Superior temporal gyrus (tissue), 1 donor: ENCODE results near the gene GARIN5A.

ENCODE experiments used
- DNase-seq: peaks from one replicate; pipeline ENCODE4 v3.0.0-alpha.2; 2016; ENCODE audit errors: extremely low spot score

Gene GARIN5A

DNA sequence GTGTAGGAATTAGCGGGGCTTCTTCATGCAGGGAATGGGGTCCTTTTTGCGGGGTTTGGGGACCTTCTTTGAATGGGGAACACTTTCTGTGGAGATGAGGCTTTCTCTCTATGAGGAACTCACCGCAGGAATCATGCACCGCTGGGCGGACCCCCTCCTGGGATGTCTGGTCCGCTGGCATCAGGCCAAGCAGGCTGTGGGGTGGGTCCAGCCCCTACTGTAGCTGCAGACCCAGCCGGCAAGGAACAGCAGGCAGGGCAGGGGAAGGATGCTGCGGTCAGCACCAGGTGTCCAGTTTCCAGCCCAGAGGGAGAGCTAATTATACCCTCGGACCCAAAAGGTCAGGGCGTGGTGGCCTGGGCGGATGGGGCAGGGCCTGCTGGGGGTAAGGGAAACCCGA is 42.1 kb downstream of the GARIN5A start:
- DNase-seq, result no peak

- no peak for DNase-seq
Observed at GRCh38 chr19:50433201-50434180, 43.2 kb downstream of the GARIN5A start.

DNA sequence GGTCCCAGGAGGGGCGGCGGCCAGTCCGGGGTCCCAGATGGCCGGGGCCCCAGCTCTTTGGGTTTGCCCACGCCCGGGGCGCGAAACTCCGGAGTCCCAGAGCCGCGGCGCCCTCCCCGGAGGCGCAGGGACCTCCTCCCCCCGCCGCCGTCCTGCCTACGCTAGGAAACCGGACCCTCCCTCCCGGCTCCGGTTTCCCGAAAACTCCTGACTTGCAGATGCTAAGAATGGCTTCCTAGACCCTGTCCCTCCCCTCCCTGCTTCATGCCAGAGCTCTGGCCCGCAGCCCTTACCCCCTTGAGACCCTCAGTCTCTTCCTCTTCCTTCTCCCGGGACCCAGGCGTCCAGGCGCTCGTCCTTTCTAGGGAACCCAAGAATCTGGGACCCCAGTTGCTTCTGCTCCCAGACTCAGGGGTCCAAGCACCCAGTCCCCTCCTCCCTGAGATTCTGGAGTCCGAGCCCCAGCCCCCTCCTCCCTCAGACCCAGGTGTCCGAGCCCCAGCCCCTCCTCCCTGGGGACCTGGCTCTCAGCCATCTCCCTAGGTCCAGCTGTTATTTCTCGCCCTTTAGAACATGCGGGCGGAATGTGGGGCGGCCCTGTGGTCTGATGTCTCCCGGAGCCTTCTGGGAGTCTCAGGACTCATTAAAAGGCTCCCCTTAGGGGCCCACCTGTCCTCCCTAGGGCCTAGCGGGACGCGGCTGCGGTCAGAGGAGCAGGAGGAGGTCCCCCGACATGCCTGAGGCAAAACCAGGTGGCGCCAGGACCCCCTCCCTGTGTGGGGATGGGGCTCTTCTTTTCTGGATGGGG is 44.2 kb downstream of the GARIN5A start, which contains the start of gene MYBPC2:
Gene MYBPC2, plus strand, starts transcription at position 672 of the 808 bp plus-strand sequence. Its CDS starts 62 bp downstream, at position 734.
- DNase-seq, result no peak

- peak; percentile 88 for DNase-seq
Observed at GRCh38 chr19:50431343-50432220, 45.1 kb downstream of the GARIN5A start.

DNA sequence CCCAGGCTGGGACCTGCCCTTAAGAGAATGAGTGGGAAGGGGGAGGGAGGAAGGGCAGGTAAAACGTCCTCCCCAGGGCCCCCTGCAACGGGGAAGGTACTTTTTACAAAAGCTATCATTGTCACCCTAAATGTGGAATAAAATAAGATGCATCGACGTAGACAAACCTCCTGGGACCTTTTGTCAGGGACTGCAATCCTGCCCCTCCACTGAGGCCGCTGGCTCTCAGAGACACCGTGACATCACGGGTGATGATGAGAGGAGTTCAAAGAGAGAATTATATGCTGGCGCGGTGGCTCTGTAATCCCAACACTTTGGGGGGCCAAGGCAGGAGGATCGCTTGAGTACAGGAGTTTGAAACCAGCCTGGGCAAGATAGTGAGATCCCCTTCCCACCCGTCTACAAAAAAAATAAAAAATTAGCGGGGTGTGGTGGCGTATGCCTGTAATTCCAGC is 45.7 kb downstream of the GARIN5A start:
- no peak for DNase-seq

DNA sequence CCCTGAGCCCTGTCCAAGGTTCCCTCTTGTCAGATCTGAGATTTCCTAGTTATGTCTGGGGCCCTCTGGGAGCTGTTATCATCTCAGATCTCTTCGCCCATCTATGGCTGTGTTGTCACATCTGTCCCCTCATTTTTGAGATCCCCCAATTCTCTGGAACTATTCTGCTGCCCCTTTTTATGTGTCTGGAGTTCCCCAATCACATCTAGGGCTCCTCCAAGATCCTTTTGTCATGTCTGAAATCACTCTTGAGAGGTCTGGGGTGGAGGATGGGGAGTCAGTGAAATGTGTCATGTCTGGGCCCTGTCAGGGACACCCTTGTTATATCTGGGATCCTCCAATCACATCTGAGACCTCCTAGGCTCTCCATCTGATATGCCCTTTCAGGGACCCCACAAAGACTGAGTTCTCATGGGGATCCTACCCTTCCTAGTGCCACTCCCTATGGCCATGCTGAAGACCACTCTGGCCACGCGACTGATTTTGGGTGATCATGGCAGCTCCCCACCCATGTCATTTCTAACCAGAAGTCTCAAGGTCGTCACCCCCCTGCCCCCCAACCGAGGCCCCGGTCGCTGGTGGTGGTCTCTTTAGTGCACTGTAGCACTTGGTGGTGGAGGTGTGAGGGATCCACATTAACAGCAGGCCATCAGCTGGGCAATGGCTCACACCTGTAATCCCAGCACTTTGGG is 47.7 kb downstream of the GARIN5A start:
- no peak for DNase-seq

- DNase-seq, result peak; percentile 55
Observed at GRCh38 chr19:50427997-50428425, 48.6 kb downstream of the GARIN5A start.

DNA sequence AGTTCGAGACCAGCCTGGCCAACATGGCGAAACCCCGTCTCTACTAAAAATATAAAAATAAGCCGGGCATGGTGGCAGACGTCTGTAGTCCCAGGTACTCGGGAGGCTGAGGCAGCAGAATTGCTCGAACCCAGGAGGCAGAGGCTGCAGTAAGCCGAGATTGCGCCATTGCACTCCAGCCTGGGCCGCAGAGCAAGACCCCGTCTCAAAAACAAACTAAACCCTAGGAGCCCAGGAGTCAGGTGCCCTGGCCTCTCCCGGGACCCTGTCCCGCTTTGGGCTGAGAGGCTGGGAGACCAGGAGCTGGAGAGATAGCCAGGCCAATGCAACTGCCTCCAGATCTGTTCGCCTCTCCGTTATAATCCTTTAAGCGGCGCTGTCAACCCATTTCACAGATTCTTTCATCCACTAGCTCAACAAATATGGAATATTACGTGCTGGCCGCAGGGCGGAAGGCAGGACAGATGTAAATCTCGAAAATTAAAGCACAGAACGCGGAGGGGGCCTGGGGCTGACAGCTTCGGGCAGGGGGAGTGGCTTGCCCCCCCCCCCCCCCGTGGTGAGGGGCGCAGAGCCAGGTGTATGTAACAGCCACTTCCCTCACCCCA is 49.2 kb downstream of the GARIN5A start:
- DNase-seq, result no peak

- DNase-seq, result no peak
Observed at GRCh38 chr19:50425581-50425980, 51.1 kb downstream of the GARIN5A start.

- DNase-seq, result no peak
Observed at GRCh38 chr19:50423279-50424113, 53.2 kb downstream of the GARIN5A start.

DNA sequence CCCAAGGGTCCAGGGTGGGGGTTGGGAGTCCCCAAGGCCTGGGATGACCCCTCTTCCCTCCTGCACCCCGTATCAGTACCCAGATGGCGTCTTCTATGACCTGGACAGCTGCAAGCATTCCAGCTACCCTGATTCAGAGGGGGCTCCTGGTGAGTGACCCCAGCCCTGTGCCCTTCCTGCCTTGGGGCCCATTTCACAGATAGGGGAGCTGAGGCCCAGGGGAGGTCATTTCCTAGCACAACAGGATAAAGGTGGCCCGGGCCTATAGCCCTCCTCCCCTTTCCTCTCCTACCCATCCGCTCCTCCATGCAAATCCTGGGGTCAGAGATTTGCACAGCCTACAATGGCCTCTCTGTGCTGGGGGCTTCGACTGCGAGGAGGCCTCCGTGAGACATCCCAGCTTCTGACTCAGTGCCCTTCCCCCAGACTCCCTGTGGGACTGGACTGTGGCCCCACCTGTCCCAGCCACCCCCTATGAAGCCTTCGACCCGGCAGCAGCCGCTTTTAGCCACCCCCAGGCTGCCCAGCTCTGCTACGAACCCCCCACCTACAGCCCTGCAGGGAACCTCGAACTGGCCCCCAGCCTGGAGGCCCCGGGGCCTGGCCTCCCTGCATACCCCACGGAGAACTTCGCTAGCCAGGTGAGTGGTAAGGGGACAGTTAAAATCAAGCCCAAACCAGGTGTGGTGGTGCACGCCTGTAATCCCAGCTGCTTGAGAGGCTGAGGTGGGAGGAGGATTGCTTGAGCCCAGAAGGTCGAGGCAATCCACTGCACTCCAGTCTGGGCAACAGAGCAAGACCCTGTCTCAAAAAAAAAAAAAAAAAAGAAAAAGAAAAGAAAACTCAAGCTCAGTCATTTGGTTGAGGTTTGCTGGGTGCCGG is 54.0 kb downstream of the GARIN5A start:
- no peak for DNase-seq

GRCh38 chr19:50420808-50421207 is 55.8 kb downstream of the GARIN5A start:
- no peak for DNase-seq

DNA sequence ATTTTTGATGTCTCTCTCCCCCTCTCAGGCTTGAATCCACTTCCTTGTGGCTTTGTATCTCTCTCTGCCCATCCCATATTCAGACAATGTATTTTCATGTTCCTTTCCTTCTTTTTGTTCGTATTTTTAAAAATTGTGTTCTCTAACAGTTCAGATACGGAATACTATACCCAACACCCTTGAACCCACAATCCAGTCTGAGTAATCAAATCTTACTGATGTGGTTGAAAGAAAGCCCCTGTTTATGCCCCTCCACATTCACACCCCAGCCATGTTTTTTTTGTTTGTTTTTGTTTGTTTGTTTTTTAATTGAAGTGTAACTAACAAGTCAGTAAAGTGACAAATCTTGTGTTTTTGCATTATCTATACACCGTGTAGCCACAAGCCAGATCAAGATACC is 56.5 kb downstream of the GARIN5A start:
- no peak for DNase-seq

- no peak for DNase-seq
Observed at GRCh38 chr19:50419580-50420035, 57.0 kb downstream of the GARIN5A start.

- DNase-seq, result no peak
Observed at GRCh38 chr19:50419022-50419579, 57.5 kb downstream of the GARIN5A start.

GRCh38 chr19:50418176-50419021 is 58.2 kb downstream of the GARIN5A start, which contains the start of gene SPIB:
SPIB (plus strand) TSS chr19:50418938; CDS start chr19:50418963, 25 bp downstream.
- DNase-seq, result no peak
